SK-N-SH (cell line): ENCODE results near the gene G2E3. TPM values are rescaled to one million over a fixed set of nuclear protein-coding genes. Genes with fewer than 3 reads are reported as not detected.
"Not testable (repeated sequence)": the region's sequence is repeated elsewhere in the genome, so short reads cannot be mapped to it uniquely, and the experiment has no call there.

Experiments used
- CTCF ChIA-PET: fragments of 300-600, 350-600 bp; formaldehyde crosslinking; extraction: SDS; loops from one replicate; lab custom pipeline; 2021; lab: Yijun Ruan, JAX
- POLR2A ChIA-PET: fragments of 350-600 bp; sonication (Branson Sonifier 250); formaldehyde crosslinking; extraction: SDS; loops from one replicate; lab custom pipeline; 2020; ENCODE audit warnings: antibody characterized with exemption, inconsistent platforms; lab: Yijun Ruan, JAX
- DNase-seq: peaks from one replicate; pipeline ENCODE4 v3.0.0; 2012
- H2AFZ ChIP-seq: fragments of 200-600 bp; sonication (generic); 2 replicates; pipeline ENCODE4 v1.8.1; 2016; ENCODE audit warnings: antibody characterized with exemption, mild to moderate bottlenecking, low read depth
- H3F3A ChIP-seq: fragments of 200-600 bp; sonication (generic); replicated peaks from 2 replicates; pipeline ENCODE3; 2016; ENCODE audit warnings: antibody characterized with exemption, mild to moderate bottlenecking; ENCODE audit not compliant: insufficient read depth
- H3K27ac ChIP-seq, 2 experiments: fragments of 200-500 bp in 1 of 2; fragments of 200-600 bp in 1 of 2; sonication (Bioruptor generic) in 1 of 2; sonication (generic), shearing (Covaris generic) in 1 of 2; 2 replicates each; pipeline versions ENCODE4 v1.5.1 to v1.6.1; 2014 to 2016; ENCODE audit warnings: low read depth in 2 of 2, inconsistent platforms in 1 of 2, low read length in 1 of 2, mild to moderate bottlenecking in 1 of 2, mixed read lengths in 1 of 2
- H3K27me3 ChIP-seq: fragments of 200-600 bp; sonication (generic), shearing (Covaris generic); 2 replicates; pipeline ENCODE4 v1.6.1; 2016; ENCODE audit warnings: mixed run types; ENCODE audit not compliant: insufficient read depth
- H3K36me3 ChIP-seq, 2 experiments: fragments of 200-500 bp in 1 of 2; fragments of 200-600 bp in 1 of 2; sonication (Bioruptor generic) in 1 of 2; sonication (generic) in 1 of 2; replicated peaks in 1 of 2; 2 replicates each; pipeline versions ENCODE3 to v1.5.1; 2014 to 2016; ENCODE audit warnings: low read length in 1 of 2, mild to moderate bottlenecking in 1 of 2; ENCODE audit not compliant: insufficient read depth in 2 of 2, control insufficient read depth in 1 of 2
- H3K4me1 ChIP-seq, 2 experiments: fragments of 200-500 bp in 1 of 2; fragments of 200-600 bp in 1 of 2; sonication (Bioruptor generic) in 1 of 2; sonication (generic), shearing (Covaris generic) in 1 of 2; 2 replicates each; pipeline versions ENCODE4 v1.5.1 to v1.6.1; 2014 to 2016; ENCODE audit warnings: low read depth in 1 of 2, low read length in 1 of 2, mixed run types in 1 of 2; ENCODE audit not compliant: insufficient read depth in 2 of 2, control insufficient read depth in 1 of 2
- H3K4me2 ChIP-seq: fragments of 200-600 bp; sonication (generic), shearing (Covaris generic); 2 replicates; pipeline ENCODE4 v1.6.1; 2017; ENCODE audit warnings: mixed run types
- H3K4me3 ChIP-seq, 2 experiments: fragments of 200-500 bp in 1 of 2; fragments of 200-600 bp in 1 of 2; sonication (Bioruptor generic) in 1 of 2; sonication (generic), shearing (Covaris generic) in 1 of 2; 2 replicates each; pipeline versions ENCODE4 v1.5.1 to v1.8.1; 2014 to 2016; ENCODE audit warnings: low read depth in 2 of 2, inconsistent platforms in 1 of 2, low read length in 1 of 2, mild to moderate bottlenecking in 1 of 2, mixed read lengths in 1 of 2, moderate library complexity in 1 of 2
- H3K79me2 ChIP-seq: fragments of 200-600 bp; sonication (generic); 2 replicates; pipeline ENCODE4 v1.8.1; 2017; ENCODE audit warnings: mild to moderate bottlenecking; ENCODE audit not compliant: insufficient read depth
- H3K9ac ChIP-seq: fragments of 200-600 bp; sonication (generic); 2 replicates; pipeline ENCODE4 v1.6.1; 2017; ENCODE audit warnings: mixed run types
- H3K9me2 ChIP-seq: fragments of 200-600 bp; sonication (generic); 2 replicates; pipeline ENCODE4 v1.6.1; 2017; ENCODE audit warnings: mixed run types
- H3K9me3 ChIP-seq: fragments of 200-600 bp; sonication (generic); 2 replicates; pipeline ENCODE4 v1.6.1; 2017; ENCODE audit warnings: mixed run types, mild to moderate bottlenecking, moderate library complexity
- H4K20me1 ChIP-seq: fragments of 200-600 bp; sonication (generic); 2 replicates; pipeline ENCODE4 v1.6.1; 2017; ENCODE audit warnings: mild to moderate bottlenecking, mixed run types; ENCODE audit not compliant: insufficient read depth
- CHD2 ChIP-seq: fragments of 150-350 bp; IDR thresholded peaks from 2 replicates; pipeline ENCODE4 v1.6.1; 2018; ENCODE audit warnings: low read length; ENCODE audit not compliant: partially characterized antibody
- FOSL2 ChIP-seq: IDR thresholded peaks from 2 replicates; pipeline ENCODE4 v1.4.0; 2012; ENCODE audit warnings: low read depth, mild to moderate bottlenecking, moderate library complexity, borderline replicate concordance
- MAX ChIP-seq: IDR thresholded peaks from 2 replicates; pipeline ENCODE4 v1.4.0; 2012; ENCODE audit warnings: low read depth
- MXI1 ChIP-seq: IDR thresholded peaks from 2 replicates; pipeline ENCODE4 v1.6.1; 2012; ENCODE audit warnings: mild to moderate bottlenecking, low read depth, low read length, improper control_type of control experiment
- NRF1 ChIP-seq: IDR thresholded peaks from 2 replicates; pipeline ENCODE4 v1.6.1; 2012; ENCODE audit warnings: low read depth, mild to moderate bottlenecking, low read length
- PBX3 ChIP-seq: IDR thresholded peaks from 2 replicates; pipeline ENCODE4; 2012
- WGBS: methylation state at CpG from one replicate; pipeline ENCODE4 v1.1.6; 2017; ENCODE audit warnings: low lambda C conversion rate; 5-methylcytosine and 5-hydroxymethylcytosine counted together
- polyA plus RNA-seq, 3 experiments: library from polyadenylated mRNA; depleted of rRNA; stranded (reverse); fragments of >200 nt; gene quantifications; 2 replicates each; pipeline ENCODE4 v1.2.3, GENCODE V29; 2012
- TF ChIP-seq, protein P1 (sequence below): fragments of 150-350 bp; IDR thresholded peaks from 2 replicates; pipeline ENCODE4 v1.6.1; 2017; ENCODE audit warnings: antibody characterized with exemption, low read length, low read depth, borderline replicate concordance
- TF ChIP-seq, protein P2 (sequence below): IDR thresholded peaks from 2 replicates; pipeline ENCODE4 v1.4.0; 2012; ENCODE audit warnings: low read depth, borderline replicate concordance

G2E3 gene
- polyA plus RNA-seq, 1 of the 3 experiments (the other 2 are of a cell fraction): 2.9 TPM

DNA sequence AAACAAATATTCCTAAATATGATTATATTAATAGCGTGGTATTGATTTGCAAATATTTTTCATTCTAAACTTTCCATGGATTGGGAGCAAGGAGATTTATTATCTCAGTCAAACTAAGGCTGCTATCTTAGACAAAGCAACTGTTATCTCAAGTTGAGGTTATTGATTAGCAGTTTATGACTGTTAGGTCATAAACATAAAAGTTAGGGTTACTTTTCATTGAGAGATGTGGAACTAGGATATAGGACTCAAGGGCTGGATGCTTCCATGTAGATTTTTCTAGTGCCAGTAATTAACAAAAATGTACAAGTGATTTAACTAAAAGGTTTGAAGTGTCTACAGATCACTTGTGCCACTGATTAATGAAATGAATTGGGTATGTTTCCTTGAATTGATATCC, 82.2 kb downstream of the G2E3 start (continued):
- TF ChIP-seq MAX: no peak
- no peak for TF ChIP-seq FOSL2
- TF ChIP-seq, protein P1, sequence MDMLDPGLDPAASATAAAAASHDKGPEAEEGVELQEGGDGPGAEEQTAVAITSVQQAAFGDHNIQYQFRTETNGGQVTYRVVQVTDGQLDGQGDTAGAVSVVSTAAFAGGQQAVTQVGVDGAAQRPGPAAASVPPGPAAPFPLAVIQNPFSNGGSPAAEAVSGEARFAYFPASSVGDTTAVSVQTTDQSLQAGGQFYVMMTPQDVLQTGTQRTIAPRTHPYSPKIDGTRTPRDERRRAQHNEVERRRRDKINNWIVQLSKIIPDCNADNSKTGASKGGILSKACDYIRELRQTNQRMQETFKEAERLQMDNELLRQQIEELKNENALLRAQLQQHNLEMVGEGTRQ: no peak
- no peak for TF ChIP-seq PBX3
- TF ChIP-seq, protein P2, sequence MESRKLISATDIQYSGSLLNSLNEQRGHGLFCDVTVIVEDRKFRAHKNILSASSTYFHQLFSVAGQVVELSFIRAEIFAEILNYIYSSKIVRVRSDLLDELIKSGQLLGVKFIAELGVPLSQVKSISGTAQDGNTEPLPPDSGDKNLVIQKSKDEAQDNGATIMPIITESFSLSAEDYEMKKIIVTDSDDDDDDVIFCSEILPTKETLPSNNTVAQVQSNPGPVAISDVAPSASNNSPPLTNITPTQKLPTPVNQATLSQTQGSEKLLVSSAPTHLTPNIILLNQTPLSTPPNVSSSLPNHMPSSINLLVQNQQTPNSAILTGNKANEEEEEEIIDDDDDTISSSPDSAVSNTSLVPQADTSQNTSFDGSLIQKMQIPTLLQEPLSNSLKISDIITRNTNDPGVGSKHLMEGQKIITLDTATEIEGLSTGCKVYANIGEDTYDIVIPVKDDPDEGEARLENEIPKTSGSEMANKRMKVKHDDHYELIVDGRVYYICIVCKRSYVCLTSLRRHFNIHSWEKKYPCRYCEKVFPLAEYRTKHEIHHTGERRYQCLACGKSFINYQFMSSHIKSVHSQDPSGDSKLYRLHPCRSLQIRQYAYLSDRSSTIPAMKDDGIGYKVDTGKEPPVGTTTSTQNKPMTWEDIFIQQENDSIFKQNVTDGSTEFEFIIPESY: no peak
- TF ChIP-seq NRF1: no peak

- H3K27me3 ChIP-seq, POLR2A ChIA-PET, H3K4me2 ChIP-seq, DNase-seq, H3K9ac ChIP-seq, H3K9me3 ChIP-seq, H3K4me3 ChIP-seq, H4K20me1 ChIP-seq, CTCF ChIA-PET, H3F3A ChIP-seq, H3K9me2 ChIP-seq, H2AFZ ChIP-seq, H3K4me1 ChIP-seq, H3K27ac ChIP-seq: not testable (repeated sequence)
- WGBS: 95% methylated on average over 5 of the region's 5 CpGs
- Histone ChIP-seq H3K36me3 (peaks cover 42 to 75% of the 10 kb centered on the region in 2 experiments), H3K79me2 (peaks cover 35% of the 10 kb centered on the region)
Measured at GRCh38 chr14:30644462-30644861, 85.5 kb downstream of the G2E3 start.

- no peaks in the 10 kb centered on the region for H4K20me1 ChIP-seq
- H3K4me1 ChIP-seq: no peaks in the 10 kb centered on the region
- DNase-seq: no peak
- H3K9me3 ChIP-seq: no peaks in the 10 kb centered on the region
- H2AFZ ChIP-seq: no peak overlapping the region
- no peak overlapping the region for H3K4me3 ChIP-seq
- H3F3A ChIP-seq: no peaks in the 10 kb centered on the region
- CTCF ChIA-PET: interaction anchor here (1.3 to 1.4 kb wide), 2 partner anchors 11 to 12 kb away, joined by 3 to 4 read pairs; no protein-coding TSS in a partner anchor
- H3K27ac ChIP-seq: no peak overlapping the region
- H3K79me2 ChIP-seq: peaks cover 35% of the 10 kb centered on the region; the same call in 1 of the 2 replicates
- WGBS: 92% methylated on average over 2 of the region's 2 CpGs
- H3K4me2 ChIP-seq: no peak overlapping the region
- H3K9me2 ChIP-seq: no peaks in the 10 kb centered on the region
- TF ChIP-seq CHD2 (no peak), MXI1 (no peak)
- TF ChIP-seq, all 33 proteins: peak for 0
- POLR2A ChIA-PET: no interaction called here
- Histone ChIP-seq H3K36me3 (peaks cover 42 to 78% of the 10 kb centered on the region in 2 experiments), H3K9ac (no peak overlapping the region), H3K27me3 (no peaks in the 10 kb centered on the region)
Measured at GRCh38 chr14:30645600-30645999, 86.6 kb downstream of the G2E3 start.
